SH-SY5Y (cell line): ENCODE results near the gene INPP4B.

Experiments
- GATA2 ChIP-seq: IDR thresholded peaks from 2 replicates; pipeline ENCODE4 v1.6.1; 2011; ENCODE audit warnings: mild to moderate bottlenecking, low read depth, low read length
- GATA3 ChIP-seq: IDR thresholded peaks from 2 replicates; pipeline ENCODE4 v1.6.1; 2011; ENCODE audit warnings: low read depth, mild to moderate bottlenecking, low read length, moderate library complexity

The INPP4B gene

GRCh38 chr4:142367418-142368180 is 478.5 kb downstream of the INPP4B start:
- no peak for TF ChIP-seq GATA3
- no peak for TF ChIP-seq GATA2

GRCh38 chr4:142366769-142367181 is 479.3 kb downstream of the INPP4B start:
- no peak for TF ChIP-seq GATA2
- TF ChIP-seq GATA3 = no peak

DNA sequence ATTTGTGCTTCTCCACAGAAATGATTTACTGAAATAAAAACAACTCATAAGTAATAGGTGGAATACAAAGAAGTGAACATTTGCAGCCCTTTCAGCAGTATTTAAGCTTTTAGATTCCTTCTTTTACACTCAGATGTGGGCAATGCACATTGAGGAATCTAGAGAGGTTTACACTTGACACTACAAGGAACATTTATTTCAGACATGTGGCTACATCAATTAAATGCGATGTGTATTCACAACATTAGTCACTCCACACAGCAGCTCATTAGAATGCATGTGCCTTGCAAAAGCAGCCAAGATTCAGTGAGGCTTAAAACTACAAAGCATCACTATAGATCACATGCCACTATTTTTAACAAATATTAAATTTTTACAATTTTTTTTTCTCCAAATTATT is 480.7 kb downstream of the INPP4B start:
- no peak for TF ChIP-seq GATA3
- TF ChIP-seq GATA2 = no peak

- TF ChIP-seq GATA3 (no peak), GATA2 (no peak)
These were observed 482.4 kb downstream of the INPP4B start for GRCh38 chr4:142363686-142364085.

- TF ChIP-seq GATA2 = no peak
These were observed 484.1 kb downstream of the INPP4B start for GRCh38 chr4:142361981-142362380.

DNA sequence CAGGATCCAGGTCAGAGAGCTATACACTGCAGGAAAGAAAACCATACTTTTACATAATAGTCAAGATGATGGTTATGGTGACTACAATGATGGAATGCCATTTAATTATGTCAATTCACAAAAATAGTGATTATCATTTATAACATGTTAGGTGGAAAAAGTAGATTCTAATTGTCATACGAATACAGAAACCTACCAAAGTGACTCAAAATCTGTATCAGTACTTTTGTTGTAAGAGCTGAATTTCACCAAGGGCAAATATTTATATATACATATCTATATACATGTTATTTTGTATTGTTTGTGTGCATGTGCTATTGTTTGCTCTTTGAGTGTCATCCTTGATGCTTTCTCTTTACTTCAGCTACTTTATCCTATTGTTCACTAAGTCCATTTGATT is 485.4 kb downstream of the INPP4B start:
- no peak for TF ChIP-seq GATA3
- TF ChIP-seq GATA2 = no peak

- TF ChIP-seq GATA3 (no peak), GATA2 (no peak)
These were observed 487.4 kb downstream of the INPP4B start for GRCh38 chr4:142358656-142359055.

DNA sequence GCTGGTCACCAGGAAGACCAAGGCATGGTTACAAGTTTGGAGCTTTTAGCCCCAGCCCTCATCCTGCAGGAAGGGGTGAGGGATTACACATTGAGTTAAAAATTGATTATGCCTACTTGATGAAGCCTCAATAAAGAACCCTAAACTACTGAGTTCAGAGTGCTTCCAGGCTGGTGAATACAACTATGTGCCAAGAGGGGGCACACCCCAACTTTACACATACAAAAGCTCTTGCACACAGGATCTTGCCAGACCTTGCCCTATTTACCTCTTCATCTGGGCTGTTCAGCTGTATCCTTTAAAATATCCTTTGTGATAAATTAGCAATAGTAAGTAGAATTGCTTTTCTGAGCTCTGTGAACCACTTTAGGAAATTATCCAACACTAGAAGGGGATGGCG is 489.3 kb downstream of the INPP4B start:
- TF ChIP-seq GATA3 = no peak
- TF ChIP-seq GATA2 = no peak

- TF ChIP-seq GATA2 = no peak
These were observed 489.9 kb downstream of the INPP4B start for GRCh38 chr4:142356118-142356759.

DNA sequence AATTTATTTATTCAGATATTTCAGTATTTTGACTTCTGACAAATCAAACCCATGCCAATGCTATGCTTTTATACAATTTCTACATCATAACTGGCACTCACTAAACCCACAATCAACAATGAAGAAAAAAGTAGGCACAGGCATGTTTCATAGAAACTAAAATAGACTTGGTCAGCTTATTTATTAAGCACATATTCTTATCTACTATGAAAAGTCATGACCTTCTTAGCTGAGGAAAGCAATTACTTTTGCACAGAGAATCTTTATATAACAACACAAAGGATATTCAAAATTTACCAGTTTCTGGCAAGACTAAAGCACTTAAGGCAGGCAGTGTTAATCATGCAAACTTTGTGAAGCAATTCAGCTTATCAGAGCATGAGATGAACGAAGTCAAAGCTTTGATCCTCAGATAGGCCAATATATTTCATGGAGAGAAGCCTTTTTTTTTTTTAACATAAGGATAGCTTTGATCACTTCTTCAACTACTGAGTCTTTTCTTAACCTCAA is 490.6 kb downstream of the INPP4B start:
- TF ChIP-seq GATA2 (no peak), GATA3 (no peak)

DNA sequence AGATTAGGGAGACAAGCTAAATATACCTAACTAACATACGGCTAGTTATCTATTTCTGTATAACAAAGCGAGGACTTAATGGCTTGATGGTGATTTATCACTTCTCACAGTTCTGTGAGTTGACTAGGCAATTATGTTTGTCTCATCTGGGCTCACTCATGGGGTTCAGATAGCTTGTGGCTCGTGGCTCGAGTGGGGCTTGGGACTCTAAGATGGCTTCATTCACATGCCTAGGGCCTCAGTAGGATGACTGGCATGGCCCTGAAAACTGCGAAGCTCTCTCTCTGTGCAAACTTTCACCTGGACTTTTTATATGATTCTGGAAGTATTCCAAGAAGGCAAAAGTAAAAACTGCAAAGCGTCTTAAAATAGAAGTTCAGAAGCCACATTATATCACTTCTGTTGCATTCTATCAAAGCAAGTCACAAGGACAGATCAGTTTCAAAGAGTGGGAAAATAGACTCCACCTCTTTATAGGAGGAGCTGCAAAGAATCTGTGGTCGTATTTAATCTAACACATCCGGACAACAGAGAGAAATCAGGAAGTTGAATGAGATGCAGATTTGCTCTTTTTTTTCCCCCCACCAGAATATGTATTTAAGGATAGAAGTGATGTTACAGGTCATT is 491.2 kb downstream of the INPP4B start:
- TF ChIP-seq GATA3 = no peak
- no peak for TF ChIP-seq GATA2

- TF ChIP-seq GATA3 (no peak), GATA2 (no peak)
These were observed 492.1 kb downstream of the INPP4B start for GRCh38 chr4:142354041-142354440.

GRCh38 chr4:142353149-142353738 is 492.9 kb downstream of the INPP4B start:
- TF ChIP-seq GATA3 = no peak
- no peak for TF ChIP-seq GATA2

- TF ChIP-seq GATA2 = no peak
- no peak for TF ChIP-seq GATA3
These were observed 493.4 kb downstream of the INPP4B start for GRCh38 chr4:142352712-142353111.
